NCI-H1930 (cell line): ENCODE results near the gene SLC26A6.

ENCODE experiments used
- DNase-seq, 2 experiments: peaks; one replicate each; lab custom pipeline; 2025; lab: John Stamatoyannopoulos, UW

SLC26A6 gene

DNA sequence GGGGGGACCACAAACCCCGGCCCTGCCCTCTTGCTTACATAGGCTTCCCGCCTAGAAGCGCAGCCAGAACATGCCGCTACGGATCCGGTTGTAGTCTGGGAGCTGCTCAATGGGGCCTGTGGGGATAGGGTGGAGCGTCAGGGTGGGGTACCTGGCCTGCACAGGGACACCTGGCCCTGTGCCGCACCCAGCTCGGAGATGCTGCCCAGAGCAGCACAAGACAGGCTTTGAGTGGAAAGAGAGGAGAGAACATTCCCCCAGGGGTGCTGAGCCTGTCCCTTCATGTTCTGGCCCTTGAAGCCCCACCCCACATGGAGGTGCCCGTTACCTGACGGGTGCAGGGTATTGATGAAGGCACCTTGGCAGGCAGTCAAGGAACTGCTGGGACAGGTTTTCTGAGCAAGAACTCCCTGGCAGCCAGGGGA lies 36.2 kb downstream of the SLC26A6 start:
- no peak for DNase-seq

DNA sequence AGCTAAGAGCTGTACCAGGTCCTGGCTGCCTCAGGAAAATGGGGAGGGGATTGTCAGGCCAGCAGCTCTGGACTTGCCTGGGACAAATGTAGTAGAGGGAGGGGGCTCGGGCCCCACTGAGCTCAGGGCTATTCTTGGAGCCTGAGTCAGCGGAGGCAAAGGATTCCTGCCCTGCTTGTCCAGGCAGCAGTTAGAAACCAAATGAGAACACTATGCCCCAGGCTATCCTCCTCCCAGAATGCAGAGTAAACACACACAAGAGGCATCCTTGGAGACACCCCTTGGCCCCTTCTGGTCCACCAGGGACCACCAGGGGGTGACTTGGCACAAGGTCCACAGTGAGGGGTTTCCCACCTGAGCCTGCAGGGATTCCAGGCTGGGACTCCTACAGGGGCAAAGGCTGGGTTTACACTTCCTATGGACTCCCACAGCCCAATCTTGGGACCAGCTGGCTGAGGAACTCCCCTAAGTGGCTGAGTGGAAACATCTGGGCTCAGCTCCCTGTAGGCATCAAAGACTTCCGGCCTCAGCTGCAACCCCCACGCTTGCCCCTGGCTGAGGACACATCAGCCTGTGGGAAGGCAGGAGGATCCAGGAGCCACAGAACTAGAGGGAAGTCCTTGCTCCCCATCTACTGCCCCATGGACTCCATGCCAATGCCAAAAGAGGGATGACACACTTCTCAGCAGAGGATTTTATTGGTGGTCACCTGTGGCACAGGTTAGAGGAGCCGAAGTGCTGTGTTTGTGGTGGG lies 36.8 kb downstream of the SLC26A6 start:
- DNase-seq = no peak

DNA sequence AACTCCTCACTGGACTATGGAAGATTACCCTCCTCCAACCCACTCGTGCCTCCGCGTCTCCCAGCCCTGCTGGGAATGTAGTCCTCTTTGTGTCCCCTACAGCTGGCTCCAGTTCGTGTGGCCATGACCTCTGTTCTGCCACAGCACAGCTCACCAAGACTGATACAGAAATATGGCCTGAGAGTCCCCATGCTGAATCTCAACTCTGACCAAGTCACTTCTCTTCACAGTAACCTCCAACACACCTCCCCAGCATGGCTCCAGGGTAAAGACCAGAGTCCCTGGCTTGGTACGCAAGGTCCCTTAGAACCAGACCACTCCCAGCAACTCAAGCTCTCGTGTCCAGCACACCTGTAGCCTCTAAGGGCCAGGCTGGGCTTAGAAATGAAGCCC lies 37.9 kb downstream of the SLC26A6 start:
- DNase-seq = no peak

DNA sequence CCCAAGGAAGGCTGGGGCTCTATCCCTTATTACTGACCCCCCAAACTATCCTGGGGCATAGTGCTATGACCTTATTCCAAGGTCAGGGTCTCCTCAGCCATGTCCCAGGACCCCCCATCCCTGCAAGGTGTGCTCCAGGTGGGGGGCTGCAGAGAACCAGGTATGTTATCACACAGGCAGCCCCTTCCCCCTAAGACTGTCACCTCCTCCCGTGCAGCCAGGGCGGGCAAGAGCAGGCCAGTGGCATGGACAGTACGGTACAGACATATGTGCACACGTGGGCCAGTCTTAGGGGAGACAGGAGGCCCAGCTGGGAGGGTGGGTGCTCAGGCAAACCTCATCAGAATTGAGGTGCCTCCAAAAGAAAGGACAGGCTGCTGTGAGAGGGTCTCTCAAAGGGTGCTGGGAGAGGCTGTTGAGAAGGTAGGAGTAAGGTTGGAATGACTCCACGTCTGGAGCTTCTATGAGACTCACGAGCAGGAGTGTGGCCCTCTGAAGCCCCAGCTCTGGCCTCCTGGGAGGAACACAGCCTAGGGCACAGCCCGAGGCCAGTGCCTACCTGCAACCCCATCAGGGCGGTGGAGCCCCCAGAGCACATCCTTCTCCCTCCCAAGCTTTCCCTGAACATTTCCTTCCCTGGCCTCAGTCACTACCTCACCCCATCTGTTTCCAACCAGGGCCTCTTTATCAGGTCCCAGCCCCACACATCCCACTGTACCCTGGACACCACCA lies 38.4 kb downstream of the SLC26A6 start:
- no peak for DNase-seq

DNA sequence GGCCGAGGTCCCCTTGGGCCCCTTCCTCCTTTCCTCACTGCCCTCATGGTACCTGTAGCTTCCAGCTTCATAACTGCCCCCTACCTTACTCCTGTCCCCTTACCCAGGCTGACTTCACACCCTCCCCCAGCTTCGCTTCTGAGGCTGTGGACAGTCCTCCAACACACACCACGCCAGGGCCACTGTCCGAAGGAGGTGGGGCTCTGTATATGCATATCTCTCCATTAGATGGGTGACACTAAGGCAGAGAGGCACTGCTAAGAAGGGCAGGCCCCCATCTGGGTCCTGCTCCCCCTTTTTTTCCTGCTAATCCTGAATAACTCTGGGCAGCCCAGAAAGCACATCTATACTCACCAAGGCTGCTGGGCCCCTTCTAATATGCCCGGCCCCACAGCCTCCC lies 39.1 kb downstream of the SLC26A6 start:
- DNase-seq = no peak

DNA sequence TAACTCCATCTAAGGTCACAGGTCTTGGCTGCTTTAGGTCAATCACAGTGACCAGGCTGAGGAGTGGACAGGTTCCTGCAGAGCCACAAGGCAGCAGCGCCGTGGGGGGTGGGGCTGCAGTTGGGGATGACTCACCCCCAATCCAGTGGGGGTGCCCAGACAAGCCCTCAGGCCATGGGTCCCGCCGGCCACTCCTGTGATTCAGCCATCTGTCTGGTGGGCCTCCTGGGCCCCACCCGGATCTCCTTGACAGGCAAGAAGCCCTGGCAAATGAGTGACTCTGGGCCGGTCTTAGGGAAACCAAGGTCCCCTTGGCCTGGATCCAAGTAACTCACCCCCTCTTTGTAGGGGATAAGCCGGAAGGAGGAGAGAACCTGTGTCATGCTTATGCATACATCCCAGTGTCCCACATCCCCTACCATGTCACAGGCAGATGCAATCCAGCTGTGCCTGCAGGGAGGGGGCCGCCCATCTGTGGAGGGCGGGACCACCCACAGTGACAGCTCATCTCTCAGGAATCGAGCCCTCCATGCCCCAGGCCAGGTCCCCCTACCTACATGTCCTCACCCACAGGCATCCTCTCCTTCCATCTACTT lies 39.6 kb downstream of the SLC26A6 start:
- DNase-seq = no peak

DNA sequence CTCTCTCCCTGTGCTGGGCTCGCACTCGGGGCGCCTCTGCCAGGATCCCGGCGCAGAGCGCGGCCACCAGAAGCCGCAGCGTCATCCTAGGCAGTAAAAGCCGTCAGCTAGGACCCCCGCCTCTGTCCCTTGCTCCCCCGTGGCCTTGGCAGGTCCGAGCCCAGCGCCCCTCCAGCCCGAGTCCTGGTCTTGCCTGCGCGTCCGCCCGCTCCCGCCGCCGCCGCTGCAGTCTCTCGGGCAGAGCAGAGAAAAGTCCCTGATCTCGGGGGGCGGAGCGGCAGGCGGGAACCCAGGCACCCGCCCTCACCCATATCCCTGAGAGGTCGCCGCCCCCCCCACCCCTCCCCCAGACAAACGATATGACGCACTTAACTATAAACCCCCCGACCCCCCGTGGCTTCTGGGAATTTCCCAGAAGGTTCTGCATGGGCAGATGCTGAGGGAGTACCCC lies 40.2 kb downstream of the SLC26A6 start, which contains the start of gene COL7A1:
COL7A1 (minus strand) TSS at position 255 of the 451 bp plus-strand sequence; CDS start at position 85, 170 bp downstream.
- no peak for DNase-seq

DNA sequence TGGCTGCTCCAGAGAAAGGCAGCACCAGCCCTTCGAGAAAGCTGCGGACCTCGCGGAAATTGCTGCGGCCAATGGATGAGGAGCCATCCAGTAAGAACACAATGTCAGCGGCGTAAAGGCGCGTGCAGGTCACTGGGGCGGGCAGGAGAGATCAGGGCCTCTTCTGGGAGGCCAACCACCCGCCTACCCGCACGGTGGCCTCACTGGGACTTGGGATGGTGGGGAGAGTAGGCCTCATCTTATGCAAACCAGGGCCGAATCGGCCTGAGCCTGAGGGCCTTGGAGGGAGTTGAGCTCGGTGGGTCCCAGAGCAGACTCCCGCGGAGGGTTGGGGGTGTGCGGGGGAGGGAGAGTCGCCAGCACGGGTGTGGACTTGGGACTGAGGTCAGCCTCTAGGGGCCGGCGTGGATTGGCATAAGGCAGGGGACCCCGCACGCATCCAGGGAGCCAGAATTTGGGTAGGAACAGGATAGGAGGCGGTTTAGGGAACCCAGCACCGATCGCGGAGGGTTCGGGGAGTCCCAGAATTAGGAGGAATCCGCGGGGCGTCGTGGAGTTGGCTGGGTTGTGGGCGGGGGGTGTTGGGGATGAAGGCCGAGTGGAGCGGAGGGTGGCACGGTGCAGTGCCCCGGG lies 40.7 kb downstream of the SLC26A6 start:
- no peak for DNase-seq

DNA sequence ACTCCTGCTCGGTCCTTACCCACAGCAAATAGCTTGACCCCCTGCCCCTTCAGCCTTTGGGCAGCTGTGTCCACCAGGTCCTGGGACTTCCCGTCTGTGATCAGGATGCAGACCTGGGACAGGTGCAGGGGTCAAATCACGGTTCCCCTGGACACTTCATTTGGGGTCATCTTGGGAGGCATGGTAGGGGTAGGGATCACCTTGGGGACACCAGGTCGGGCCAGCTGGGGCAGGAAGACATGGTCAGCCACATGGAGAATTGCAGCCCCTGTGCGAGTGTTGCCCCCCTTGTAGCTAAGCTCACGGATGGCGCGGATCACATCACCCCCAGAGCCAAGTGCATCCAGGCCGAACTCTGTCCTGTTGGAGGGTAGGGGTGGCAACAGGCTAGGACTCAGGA lies 41.9 kb downstream of the SLC26A6 start:
- no peak for DNase-seq

DNA sequence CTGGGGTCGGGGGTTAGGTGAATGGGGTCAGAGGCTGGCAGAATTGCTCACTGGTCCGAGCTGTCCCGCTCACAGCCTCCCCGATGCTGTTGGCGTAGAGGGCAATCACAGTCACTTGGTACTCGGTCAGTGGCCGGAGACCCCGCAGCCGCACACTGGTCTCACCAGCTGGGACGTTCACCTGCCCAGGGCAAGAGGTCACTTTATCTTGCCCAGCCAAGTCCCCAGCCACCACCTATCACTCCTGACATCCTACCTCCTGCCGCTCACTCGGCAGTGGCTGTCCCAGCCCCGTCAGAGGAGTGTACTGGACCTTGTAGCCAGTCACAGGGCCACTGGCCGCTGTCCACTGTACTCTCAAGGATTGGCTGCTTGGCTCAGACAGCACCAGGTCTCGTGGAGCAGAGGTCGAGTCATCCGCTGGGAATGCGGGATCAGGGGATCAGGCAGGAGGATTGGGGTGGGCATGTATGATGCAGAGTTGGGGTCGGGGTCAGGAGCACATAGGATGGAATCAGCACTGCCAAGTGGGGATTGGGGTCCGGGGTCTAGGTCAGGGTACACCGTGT lies 42.7 kb downstream of the SLC26A6 start:
- no peak for DNase-seq

DNA sequence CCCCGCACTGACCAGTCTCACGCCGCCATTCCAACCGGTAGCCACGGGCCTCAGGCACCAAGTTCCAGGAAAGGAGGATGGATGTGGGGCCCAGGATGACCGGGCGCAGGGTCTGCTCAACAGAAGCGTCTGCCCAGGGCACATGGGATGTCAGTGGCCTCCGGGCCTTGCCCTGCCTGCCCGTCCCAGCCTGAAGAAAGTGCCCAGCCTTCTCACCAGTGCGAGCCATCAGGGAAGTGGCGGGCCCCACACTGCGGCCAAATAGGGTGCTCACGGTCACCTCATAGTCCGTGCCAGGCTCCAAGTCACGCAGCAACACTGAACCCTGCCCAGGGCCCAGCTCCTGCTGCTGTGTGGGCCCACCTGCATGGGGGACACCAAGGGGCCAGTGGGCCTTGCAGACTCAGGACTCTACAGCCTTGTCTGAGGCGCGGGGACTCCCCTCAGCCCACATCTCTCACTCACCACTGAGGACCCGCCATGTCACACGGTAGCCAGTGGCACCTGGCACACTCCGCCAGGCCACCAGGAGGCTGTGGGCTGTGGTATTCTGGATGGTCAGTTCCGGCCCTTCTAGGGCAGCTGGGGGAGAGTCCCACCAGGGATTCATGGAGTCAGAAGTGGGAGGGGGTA lies 43.3 kb downstream of the SLC26A6 start:
- no peak for DNase-seq

DNA sequence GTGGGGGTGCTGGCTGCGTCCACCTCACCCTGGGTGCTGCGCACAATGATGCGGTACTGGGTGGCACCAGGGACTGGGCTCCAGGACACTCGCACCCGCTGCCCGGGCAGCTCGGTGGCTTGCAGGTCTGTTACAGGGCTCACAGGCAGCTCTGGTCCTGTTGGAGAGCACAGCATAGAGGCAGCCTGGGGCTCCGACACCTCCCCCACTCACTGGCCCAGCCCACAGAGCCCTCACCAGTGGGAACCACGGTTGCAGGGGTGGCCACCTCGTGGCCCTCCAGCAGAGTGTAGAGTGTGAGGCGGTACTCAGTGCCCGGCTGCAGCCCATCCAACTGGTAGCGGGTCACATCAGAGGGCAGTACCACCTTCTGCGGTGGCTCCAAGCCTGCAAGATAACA lies 43.8 kb downstream of the SLC26A6 start:
- no peak for DNase-seq

DNA sequence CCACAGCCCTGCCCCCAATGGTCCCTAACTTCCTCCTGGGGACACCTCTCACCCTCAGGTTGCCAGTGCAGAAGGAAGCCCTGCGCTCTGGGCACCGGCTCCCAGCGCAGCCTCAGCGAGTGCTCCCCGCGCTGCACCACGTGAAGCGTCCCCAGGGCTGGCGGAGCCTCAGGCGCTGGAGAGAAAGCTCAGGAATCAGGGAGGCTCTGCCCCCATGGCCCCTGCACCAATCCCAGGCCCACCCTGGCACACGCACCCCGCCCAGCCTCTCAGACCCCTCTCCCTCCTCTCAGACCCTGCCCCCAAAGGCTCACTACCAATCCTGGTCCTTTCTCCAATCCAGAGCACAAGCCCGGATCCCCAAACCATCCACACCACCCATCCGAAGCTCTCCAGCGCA lies 47.0 kb downstream of the SLC26A6 start:
- DNase-seq = no peak

DNA sequence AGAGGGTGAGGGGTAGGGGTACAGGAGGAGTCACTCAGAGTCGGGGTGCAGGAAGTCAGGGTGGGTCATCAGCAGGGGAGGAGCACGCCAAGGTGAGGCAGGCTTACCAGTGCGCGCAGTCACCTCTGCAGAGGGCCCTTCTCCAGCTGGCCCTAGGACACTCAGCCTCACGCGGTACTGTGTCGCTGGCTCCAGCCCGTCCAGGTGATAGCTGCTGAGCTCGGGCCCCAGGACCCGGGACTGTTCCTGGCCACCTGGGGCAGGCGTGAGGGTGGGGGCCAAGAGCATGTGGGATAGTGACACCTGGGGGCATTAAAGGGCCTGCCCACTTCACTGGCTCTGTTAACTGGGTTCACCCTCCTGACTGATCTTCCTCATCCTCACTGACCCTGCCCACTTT lies 47.6 kb downstream of the SLC26A6 start:
- DNase-seq = no peak

DNA sequence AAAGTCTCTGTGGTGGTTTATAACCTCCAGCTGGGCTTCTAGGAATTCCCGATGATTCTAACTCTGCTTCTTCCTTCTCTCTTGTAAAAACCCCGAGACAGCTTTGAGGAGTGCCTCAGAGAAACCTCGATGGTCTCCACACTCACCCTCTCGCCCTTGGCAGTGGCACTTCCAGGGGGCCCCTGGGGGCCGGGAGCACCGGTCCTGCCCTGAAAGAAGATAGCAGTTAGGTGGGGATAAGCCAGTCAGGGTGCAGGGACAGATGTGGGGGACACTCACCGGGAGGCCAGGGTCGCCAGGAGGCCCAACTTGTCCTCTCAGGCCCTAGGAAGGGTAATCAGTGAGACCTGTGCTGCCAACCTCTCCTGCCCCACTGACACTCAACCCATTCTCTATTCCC lies 49.9 kb downstream of the SLC26A6 start:
- no peak for DNase-seq

DNA sequence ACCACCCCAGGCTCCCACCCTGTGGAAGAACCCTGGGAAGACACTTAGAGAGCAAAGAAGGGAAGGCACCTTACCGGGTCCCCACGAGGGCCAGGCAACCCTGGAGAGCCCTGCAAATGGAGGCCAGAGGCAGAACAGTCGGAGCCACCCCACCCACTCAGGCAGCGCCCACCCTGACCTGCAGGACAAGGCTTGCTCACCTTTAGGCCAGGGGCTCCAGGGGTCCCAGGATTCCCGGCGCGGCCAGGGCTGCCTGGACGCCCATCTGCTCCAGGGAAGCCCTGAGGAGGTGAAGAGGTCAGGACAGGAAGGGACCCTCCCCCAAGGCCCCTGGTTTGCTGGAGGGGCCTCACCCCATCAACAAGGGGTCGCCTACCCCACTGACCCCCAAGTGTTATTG lies 50.4 kb downstream of the SLC26A6 start:
- DNase-seq = no peak

DNA sequence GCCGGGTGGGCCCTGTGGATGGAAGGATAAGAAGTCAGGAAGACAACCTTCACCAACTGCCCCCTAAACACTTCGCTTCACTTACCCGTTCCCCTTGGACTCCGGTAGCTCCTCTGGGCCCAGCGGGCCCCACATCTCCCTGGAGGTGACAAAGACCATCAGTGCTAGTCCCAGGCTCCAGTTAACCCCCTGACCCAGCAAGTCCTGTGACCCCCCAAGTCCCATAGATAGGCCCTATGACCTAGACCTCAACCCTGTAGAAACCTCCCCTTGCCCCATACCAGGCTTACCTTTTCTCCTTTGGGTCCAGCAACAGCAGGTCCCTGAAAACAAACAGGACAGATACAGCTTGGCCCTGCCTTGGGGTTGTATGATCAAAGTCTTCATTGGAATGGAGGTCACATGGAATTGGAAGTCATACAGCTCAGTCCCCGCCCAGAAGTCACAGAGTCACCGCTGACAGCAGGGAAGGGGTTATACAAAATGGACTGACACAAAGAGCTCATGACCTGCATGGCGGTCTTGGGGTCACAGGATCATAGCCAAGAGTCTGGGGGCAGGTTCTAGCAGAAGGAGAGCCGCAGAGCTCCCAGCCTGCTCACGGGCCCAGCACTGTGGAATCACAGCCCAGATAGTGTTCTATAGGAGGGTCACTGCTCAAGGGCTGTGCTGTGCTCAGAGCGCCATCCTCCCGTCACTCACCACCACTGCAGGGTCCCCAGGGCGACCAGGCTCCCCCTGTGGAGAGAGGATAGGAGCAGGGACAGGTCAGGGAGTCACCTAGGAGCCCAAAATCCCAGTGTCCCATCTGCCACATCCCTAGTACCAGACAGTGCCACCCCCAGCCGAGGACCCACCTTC lies 53.4 kb downstream of the SLC26A6 start:
- no peak for DNase-seq

DNA sequence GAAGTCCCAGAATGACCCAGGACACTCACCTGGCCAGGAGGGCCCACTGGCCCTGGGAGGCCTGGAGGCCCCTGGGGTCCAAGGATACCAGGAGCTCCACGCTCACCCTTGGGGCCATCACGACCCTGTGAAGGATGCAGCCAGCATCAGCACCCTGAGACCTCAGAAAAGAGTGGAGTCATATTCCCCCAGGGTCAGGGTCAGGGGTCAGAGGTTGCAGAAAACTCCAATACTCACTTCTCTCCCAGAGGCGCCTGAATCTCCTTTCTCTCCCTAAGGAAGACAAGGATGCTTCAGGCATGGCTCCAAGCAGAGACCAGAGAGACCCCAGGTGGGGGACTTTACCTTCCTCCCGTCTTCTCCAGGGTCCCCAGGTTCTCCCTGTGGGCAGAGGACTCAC lies 58.6 kb downstream of the SLC26A6 start:
- no peak for DNase-seq
